Fibroblast of skin of right quadriceps (primary cell): ENCODE data around the gene TMEM135.

Experiments
- DNase-seq: peaks from one replicate; pipeline ENCODE4 v3.0.0-alpha.2; 2013

Gene TMEM135

DNA sequence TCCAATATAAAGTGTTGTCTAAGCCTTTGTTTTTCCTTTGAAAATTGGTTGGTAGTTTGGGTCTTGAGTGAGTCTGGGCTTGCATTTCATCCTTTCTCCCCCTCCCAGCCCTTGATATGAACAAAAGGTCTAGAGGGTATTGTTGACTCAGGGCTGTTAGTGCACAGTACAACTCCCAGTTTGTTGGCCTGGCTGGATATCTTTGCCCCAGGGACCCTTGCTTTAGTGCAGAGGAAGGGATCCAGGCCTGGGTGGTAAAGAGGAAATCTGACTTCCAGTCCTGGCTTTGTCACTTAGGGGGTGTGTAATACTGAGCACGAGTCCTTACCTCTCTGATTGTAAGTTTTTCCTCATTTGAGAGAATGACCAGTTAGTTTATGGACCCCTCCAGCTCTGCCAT is 330.4 kb downstream of the TMEM135 start:
- no peak for DNase-seq

DNA sequence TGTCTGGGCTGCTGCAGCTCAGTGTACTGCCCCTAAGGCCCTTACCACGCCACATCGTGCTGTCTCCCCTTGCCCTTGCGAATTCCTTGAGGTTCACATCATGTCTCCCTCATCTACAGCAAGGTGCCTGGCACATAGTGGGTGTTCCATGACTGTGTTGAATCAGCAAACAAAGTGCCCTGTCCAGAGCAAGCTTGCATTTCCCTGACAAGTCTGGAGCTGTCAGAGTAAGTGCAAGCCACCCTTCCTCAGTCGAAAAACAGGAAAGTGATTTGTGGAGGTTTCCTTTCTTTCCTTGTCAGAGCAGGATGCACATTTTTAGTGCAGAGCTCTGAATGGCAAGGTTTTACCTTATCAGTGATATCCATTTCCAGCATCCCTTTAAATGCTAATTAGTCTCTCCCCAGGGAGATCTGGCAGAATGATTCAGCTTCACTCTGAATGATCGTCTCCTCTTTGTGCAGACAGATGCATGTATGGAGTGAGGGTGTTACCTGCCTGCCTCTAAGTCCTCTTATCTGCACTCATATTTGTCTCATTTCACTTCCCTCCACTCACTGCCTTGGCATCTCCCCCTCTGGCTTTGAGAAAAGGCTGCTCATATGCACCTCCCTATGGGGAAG is 331.2 kb downstream of the TMEM135 start:
- DNase-seq, result no peak

DNA sequence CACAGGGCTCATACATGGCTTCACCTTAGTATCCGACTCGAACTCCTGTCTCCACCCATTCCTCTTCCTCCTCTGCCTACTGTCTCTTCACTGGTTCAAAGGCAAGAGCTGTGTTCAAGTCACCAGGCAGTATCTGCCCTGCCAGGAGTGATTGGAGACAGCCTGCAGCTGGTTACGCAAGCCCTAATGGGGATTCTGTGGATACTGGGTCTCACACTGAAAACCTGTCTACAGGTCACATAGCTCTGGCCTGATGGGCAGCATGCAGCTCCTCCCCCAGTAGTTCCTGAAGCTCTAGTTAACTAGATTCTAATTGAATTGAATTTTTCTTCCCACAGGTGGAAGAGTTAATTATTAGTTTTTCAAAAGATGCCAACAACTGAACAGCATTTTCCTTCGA is 332.2 kb downstream of the TMEM135 start:
- no peak for DNase-seq

DNA sequence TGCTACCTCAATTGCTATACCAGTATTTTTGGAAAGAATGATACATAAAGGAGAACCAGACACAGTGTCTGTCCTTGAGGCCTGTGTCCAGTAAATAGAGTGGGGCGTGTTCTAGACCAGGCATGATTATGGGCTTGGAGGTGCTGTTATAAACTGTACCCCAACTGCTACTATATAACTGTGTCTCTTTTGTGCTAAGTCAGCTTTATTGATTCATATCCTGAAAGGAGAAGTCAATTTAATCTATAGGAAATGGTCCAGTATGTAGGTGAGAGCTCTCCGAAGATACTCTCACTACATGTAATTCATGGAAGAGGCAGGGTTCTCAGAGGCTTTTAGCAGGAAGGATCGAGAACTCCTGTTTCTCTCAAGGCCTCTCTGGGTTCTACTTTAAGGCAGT is 334.3 kb downstream of the TMEM135 start:
- DNase-seq, result no peak
